GM12878 (cell line): ENCODE data around the gene SNX15.

Experiments
- BCL11A ChIP-seq: IDR thresholded peaks from 2 replicates; pipeline ENCODE4 v1.6.1; 2011; ENCODE audit warnings: low read depth, low read length
- BHLHE40 ChIP-seq, 2 experiments: fragments of 450-650 bp in 1 of 2; IDR thresholded peaks; 2 replicates each; pipeline ENCODE4 v1.6.1; 2011 to 2017; ENCODE audit warnings: low read depth in 2 of 2, borderline replicate concordance in 1 of 2, improper control_type of control experiment in 1 of 2, low read length in 1 of 2, mild to moderate bottlenecking in 1 of 2
- POLR2A ChIP-seq: IDR thresholded peaks from 2 replicates; pipeline ENCODE4 v1.6.1; 2011; ENCODE audit warnings: low read depth, mild to moderate bottlenecking, low read length
- TAF1 ChIP-seq: IDR thresholded peaks from 2 replicates; pipeline ENCODE4 v1.6.1; 2011; ENCODE audit warnings: mild to moderate bottlenecking, low read depth, low read length, borderline replicate concordance

GRCh38 chr11:65056999-65057398, 29.8 kb downstream of the SNX15 start:
- TF ChIP-seq BHLHE40 (IDR thresholded peaks at IDR 0.05; ENCODE audit: borderline replicate concordance in 1 of 2, low read depth in 2 of 2, low read length in 1 of 2) (no peak), POLR2A (no peak), BCL11A (no peak), TAF1 (no peak)
